ENCODE results near the gene TRAPPC2.

TRAPPC2 gene

DNA sequence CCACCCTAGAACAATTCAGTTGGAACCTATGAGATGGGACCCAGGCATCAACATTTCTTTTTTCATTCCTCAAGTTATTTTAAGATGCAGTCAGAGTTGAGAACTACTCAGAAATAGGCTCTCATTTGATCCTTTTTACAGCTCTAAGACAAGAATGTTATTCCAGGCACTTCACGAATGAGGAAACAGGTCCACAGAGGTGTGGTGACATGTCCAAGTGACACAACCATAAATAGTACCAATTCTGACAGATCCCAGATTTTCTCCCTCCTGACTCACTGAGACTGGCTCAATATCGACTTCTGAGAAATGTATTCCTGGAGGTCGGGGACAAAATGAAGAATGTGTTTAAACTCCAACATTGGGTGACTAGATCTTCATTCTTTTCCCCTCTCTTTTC lies 70.4 kb downstream of the TRAPPC2 start:
- no peak for DNase-seq

DNA sequence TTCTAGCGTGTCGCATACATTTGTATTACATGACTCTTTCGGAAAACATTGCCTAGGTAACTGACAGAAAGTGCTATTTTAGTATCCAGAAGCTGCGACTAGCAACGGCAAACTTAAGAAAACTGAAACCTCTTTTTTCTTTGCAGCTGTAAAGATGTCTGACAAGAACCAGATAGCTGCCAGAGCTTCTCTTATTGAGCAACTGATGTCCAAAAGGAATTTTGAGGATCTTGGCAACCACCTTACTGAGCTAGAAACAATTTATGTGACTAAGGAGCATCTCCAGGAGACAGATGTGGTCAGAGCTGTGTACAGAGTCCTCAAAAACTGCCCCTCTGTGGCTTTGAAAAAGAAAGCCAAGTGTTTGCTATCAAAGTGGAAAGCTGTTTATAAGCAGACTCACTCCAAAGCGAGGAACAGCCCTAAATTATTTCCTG lies 72.0 kb downstream of the TRAPPC2 start:
- DNase-seq, result no peak

All from NCI-H748 treated with DMSO at 0.1 percent for 48 hours (cell line).